ENCODE results near the gene VAV2. TPM values are rescaled to one million over a fixed set of nuclear protein-coding genes. Genes with fewer than 3 reads are reported as not detected.

VAV2 gene
- total RNA-seq, 1 donor from 2014 or later = 18.7 TPM

- DNase-seq (ENCODE audit: low read depth) = no peak
- TF ChIP-seq, protein P1, sequence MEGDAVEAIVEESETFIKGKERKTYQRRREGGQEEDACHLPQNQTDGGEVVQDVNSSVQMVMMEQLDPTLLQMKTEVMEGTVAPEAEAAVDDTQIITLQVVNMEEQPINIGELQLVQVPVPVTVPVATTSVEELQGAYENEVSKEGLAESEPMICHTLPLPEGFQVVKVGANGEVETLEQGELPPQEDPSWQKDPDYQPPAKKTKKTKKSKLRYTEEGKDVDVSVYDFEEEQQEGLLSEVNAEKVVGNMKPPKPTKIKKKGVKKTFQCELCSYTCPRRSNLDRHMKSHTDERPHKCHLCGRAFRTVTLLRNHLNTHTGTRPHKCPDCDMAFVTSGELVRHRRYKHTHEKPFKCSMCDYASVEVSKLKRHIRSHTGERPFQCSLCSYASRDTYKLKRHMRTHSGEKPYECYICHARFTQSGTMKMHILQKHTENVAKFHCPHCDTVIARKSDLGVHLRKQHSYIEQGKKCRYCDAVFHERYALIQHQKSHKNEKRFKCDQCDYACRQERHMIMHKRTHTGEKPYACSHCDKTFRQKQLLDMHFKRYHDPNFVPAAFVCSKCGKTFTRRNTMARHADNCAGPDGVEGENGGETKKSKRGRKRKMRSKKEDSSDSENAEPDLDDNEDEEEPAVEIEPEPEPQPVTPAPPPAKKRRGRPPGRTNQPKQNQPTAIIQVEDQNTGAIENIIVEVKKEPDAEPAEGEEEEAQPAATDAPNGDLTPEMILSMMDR (conservative IDR thresholded peaks at IDR 0.05; ENCODE audit: low read depth, low read length) = no peak
- no peak overlapping the region for H3K4me3 ChIP-seq (ENCODE audit: low read depth, low read length)
Observed at GRCh38 chr9:133789778-133790177, 202.3 kb downstream of the VAV2 start.

DNA sequence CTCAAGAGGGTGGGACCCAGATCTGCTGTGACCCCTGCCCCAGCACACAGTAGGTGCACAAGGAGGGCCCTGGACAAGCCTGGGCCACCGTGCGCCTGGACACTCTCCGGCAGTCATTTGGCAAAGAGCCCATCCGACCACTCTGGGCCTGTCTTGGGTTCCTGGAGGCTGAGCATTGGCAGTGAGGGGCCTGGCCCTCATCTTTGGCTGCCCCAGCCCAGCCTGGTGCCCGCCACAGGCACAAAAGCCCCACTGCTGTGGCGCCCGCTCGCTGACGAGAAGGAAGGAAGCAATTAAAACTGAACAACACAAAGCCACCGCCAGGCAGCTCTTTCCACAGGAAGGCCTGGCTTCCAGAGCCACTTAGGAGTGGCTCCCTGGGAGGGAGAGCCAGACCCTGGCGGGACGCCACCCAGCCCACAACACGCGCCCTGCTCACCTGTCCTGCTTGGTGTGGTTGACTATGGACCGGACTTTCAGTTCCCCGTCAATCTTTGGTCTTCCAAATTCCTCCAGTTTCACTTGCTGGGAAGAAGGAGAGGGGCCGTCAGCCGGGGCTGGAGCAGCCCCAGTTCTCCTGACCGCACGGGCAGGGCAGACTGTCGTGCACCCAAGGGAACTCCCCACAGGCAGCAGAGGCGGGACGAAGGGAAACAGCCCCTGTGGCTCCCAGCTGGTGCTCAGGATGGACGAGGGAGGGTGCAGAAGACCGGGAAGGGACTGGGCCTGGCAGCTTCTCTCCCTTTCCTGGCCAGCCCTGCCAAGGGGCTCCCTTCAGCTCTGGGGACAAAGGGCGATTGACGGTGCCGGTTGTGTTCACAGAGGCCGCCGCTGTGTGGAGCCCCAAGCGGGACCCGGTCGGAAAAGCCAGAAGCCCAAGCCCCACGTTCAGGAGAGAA lies 203.1 kb downstream of the VAV2 start:
- H3K4me3 ChIP-seq (ENCODE audit: low read depth, low read length) = no peak overlapping the region
- TF ChIP-seq, protein P1 (conservative IDR thresholded peaks at IDR 0.05; ENCODE audit: low read depth, low read length) = no peak
- no peak for DNase-seq (ENCODE audit: low read depth)

DNA sequence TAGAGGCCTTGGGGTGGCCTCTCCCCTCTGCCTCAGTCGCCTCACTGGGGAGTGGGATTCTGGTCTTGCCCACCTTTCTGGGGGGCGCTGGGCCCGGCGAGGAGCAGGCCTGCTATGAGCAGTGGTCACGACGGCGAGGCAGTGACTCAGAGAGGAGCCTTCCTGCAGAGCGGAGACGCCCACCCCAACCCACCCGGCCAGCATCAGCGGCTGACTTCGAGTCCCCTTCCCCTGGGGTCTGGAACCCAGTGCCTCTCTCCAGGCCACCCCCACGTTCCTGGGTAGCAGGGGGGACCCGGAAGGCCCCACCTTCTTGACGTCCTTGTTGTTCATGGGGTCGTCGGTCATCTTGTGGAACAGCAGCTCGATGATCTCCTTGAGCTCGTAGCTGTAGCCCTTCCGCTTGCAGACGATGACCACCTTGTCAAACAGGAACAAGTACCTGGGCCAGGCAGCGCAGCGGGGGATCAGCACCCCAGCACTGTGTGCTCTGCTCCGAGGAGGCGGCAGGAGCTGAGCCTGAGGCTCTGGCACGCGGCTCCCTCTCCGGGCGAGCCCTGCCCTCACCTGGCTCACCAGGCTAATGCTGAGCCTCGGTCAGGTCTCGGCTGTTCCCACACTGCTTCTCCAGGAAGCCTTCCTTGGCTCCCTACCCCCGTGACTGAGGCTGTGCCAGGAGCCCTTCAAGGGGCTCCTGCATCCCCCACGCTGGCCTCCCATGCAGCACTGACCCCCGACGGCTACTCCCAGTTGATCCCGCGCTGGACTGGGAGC lies 203.9 kb downstream of the VAV2 start:
- no peak overlapping the region for H3K4me3 ChIP-seq (ENCODE audit: low read depth, low read length)
- DNase-seq (ENCODE audit: low read depth) = no peak
- TF ChIP-seq, protein P1 (conservative IDR thresholded peaks at IDR 0.05; ENCODE audit: low read depth, low read length) = no peak

DNA sequence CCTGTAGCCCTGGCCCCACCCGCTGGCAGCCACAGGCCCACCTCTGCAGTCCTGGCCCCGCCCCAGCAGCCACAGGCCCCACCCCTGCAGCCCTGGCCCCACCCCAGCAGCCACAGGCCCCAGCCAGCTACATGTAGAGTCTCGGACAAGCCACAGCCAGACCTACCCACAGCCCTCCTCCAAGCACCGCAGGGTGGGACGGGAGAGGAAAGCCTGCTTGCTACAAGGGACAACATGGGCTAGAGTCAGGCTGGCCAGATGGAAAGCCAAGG lies 204.4 kb downstream of the VAV2 start:
- DNase-seq (ENCODE audit: low read depth) = no peak
- TF ChIP-seq, protein P1 (conservative IDR thresholded peaks at IDR 0.05; ENCODE audit: low read depth, low read length) = no peak
- no peak overlapping the region for H3K4me3 ChIP-seq (ENCODE audit: low read depth, low read length)

GRCh38 chr9:133786907-133787753 lies 205.0 kb downstream of the VAV2 start:
- DNase-seq (ENCODE audit: low read depth) = no peak

GRCh38 chr9:133786371-133786753 lies 205.8 kb downstream of the VAV2 start:
- H3K4me3 ChIP-seq (ENCODE audit: low read depth, low read length) = no peak overlapping the region
- no peak for DNase-seq (ENCODE audit: low read depth)
- TF ChIP-seq, protein P1 (conservative IDR thresholded peaks at IDR 0.05; ENCODE audit: low read depth, low read length) = no peak

More at GRCh38 chr9:133786907-133787753, 205.0 kb downstream of the VAV2 start:
- no peak overlapping the region for H3K4me3 ChIP-seq (ENCODE audit: low read depth, low read length)
- TF ChIP-seq, protein P1 (conservative IDR thresholded peaks at IDR 0.05; ENCODE audit: low read depth, low read length) = no peak

Data from epithelial cell of proximal tubule (primary cell).